NCI-H1417 (cell line): ENCODE data around the gene SLC39A11.

Experiments
- DNase-seq, 3 experiments: peaks; one replicate each; lab custom pipeline; 2025; lab: John Stamatoyannopoulos, UW

SLC39A11 gene

DNA sequence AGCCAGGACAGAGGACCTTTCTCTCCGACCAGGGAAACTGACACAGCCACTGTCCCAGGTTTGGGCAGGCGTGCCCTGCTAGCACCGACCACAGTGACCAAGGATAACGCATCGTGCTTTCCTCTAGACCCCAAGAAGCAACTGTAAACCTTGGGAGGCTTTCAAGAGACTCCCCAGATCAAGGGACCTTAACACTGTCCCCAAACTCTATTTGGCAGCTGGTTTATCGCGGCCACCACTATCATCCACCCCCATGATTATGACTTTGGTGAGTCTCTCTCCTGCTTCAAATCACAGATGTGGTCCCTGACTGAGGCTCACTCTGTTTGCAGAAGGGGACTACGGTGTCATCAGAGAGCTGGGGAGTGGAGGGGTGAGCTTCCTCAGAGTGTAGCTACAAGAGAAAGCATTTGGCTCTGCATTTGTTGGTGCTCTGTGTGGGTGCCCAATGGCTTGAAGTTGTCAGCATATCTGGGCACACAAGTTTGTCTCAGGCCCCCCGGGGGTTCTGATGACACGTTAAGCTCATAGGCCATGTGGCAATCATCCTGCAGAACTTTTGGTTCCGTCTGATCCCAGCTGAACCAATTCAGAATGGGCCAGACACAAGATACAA, 408.0 kb downstream of the SLC39A11 start:
- DNase-seq: no peak

DNA sequence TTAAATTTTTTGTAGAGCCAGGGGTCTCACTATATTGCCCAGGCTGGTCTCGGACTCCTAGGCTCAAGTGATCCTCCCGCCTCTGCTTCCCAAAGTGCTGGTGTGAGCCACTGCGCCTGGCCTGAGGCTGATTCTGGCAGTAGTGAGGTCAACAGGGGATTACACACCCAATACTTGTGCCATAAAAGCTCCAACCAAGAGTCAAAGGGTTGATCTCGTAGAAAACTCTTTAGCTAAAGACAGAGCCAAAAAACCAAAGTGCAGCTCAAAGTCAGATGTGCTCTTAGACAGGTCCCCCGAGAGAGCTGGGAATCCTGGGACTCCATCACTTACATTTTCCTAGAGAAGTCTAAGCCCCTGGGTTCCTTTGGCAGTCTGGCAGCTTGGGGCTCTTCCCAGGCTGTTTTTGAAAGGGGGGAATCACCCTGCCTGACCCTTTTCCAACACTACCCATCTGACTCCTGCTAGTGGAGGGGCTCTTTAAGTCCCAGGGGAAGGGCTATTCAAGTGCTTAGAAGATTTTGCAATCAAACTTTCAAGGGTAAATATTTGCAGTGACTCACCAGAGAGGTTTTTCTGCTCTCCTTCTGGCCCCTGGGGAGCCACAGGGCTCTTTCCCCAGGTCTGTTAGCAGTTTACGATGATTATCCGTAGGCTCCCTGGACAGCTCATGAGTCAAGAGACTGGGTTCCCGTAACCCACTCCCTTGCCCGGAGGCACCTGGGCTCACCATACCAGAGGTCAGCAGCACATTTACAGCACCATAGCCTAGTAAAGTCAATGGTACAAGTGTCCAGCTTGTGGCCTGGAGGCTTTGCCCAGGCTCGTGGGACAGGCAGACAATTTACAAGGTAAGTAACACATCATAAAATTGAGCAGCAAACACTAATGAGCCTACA, 408.7 kb downstream of the SLC39A11 start:
- DNase-seq: peak in 2 of 3 experiments; percentile 28 to 55

DNA sequence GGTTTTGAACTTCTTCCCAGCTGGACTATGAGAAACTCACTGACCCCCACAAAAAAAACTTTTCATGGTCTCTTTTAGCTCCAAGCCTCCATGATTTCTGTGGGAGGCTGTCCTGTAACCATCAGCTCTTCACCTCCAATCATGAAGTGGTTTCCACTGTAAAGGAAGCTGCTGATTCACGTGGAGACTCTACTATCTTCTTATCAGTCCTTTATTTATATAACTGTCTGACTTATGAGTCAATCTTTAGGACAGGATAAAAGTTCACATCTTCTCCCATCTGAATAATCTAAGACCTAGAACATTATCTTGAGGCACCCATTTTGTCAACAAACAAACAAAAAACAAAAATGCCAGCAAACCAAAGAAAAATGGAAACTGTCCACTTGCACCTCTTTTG, 409.9 kb downstream of the SLC39A11 start:
- no peak for DNase-seq

DNA sequence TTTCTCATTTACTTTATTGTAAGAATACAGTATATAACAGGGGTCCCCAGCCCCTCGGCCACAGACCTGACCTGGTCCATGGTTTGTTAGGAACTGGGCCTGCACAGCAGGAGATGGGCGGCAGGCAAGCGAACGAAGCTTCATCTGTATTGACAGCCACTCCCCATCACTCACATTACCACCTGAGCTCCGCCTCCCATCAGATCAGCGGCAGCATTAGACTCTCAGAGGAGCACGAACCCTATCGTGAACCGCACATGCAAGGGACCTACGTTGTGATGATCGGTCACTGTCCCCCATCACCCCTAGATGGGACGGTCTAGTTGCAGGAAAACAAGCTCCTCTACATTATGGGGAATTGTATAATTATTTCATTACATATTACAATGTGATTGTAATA, 410.6 kb downstream of the SLC39A11 start:
- DNase-seq: no peak

DNA sequence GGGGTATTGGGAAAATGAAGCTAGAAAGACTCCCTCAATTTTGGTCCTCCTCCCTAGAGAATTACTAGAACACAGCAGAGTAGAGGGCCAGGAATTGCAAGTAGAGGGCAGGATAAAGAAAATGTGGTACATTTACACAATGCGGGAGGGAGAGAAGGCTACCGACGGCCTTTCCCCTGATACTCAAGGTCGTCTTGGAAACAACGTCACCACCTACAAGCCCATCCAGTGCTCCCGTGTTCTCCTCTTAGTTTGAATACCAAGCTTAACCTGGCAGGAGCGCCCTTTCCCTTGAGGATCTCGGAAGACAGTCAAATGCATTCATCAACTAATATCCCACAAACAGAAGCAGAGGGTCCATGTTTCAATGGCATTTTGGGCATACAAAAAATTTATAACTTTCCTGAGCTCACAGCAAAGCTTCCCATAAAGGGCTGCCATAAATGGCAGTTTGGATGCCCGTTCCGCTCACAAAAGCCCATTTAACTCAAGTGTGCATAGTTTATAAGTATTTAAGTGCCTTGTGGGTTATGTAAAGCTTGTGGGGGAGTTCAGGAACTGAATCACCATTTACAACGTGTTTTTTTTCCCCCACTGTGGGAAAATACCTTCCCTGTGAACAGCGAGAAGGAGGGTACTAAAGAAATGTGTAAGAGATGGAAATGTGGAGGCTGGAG, 414.6 kb downstream of the SLC39A11 start:
- peak in 1 of 3 experiments; percentile 61 for DNase-seq

DNA sequence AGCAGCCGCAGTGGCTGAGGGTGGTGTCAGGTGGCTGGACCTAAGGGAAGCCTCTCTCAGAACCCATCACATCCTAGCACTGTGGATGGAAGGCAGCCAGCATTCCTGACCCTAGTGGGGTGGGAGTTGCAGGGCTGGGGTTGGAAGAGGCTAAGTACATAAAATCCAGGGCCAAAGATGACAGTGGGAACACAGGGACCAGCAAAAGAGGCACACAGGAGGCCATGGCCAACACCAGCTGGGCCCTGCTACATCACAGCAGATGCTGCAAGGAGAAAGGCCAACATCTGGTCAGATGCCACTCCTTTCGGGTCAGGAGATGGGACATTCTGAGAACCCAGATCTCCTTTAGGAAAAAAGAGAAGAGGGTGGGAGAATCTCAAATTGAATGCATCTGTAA, 415.4 kb downstream of the SLC39A11 start:
- DNase-seq: no peak

DNA sequence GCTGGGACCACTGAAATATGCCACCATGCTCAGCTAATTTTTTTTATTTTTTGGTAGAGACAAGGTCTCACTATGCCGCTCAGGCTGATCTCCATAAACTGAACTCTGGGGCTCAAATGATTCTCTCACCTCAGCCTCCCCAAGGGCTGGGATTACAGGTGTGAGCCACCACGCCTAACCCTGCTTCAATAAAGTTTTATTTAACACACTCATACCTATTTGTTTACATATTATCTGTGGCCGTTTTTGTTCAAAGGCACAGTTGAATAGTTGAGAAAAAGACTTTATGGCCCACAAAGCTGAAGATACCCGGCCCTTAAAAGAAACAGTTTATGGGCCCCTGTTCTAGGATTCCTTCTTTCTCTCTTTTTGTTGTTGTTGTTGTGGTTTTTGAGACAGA, 419.8 kb downstream of the SLC39A11 start:
- no peak for DNase-seq

DNA sequence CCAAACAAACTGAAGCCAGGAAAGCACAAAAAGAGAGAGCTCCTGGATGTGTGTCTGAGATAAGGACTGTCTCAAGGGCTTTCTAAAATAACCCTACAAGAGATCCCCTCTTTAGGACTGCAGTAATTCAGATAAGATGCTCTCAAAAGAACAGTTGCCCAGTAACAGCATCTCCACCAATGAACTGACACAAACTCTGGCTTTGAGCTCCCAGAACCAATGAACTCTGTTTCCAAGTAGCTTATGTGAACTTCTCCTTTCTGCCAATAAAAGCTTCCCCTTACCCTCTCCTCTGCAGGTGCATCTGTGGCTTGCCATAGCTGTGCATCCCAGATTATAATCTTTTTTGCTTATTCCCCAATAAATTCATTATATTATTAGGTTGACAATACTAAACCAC, 421.5 kb downstream of the SLC39A11 start:
- peak in 1 of 3 experiments; percentile 67 for DNase-seq

DNA sequence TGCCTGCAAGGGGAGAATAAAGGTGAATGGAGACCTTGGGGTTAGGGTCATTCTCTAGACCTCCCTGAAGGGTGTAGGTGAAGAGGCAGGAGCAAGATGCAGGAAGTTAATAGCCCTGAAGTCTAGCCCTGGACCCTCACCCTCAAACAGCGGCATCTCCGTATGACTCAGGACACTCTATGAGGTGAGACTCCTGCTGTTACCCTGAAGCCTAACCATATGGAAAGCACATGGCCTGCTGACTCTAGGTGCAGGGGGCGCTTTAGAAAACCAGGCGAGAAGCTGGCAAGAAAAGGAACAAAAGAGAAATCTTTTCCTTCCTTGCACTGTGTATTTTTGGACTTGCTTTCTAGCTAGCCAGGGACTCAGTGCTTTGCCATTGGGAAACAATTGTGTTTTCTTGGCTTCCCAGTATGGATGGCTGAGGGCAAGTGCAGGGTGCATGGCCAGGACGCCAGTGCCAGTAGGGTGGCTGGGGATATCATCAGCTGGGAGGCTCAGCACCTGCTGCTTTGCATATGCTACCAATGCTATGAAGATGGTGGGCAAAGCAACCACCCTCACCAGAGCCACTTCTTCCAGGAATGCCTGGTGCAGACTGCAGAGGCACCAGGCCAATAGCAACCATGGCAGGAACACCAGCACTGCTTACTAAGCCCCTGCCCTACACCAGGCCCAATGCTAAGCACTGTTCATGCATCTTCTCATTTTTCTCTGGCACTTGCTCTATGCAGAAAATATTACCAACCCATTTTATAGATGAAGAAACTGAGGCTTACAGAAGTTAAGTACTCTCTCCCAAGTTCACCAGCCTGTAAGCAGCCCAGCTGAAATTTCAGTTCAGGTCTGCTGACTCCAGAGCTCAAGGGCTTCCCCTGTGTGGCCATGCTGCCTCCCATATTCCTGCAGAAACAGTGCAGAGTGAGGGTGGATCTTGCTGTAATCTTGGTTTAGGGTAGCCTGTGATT, 425.1 kb downstream of the SLC39A11 start:
- no peak for DNase-seq

DNA sequence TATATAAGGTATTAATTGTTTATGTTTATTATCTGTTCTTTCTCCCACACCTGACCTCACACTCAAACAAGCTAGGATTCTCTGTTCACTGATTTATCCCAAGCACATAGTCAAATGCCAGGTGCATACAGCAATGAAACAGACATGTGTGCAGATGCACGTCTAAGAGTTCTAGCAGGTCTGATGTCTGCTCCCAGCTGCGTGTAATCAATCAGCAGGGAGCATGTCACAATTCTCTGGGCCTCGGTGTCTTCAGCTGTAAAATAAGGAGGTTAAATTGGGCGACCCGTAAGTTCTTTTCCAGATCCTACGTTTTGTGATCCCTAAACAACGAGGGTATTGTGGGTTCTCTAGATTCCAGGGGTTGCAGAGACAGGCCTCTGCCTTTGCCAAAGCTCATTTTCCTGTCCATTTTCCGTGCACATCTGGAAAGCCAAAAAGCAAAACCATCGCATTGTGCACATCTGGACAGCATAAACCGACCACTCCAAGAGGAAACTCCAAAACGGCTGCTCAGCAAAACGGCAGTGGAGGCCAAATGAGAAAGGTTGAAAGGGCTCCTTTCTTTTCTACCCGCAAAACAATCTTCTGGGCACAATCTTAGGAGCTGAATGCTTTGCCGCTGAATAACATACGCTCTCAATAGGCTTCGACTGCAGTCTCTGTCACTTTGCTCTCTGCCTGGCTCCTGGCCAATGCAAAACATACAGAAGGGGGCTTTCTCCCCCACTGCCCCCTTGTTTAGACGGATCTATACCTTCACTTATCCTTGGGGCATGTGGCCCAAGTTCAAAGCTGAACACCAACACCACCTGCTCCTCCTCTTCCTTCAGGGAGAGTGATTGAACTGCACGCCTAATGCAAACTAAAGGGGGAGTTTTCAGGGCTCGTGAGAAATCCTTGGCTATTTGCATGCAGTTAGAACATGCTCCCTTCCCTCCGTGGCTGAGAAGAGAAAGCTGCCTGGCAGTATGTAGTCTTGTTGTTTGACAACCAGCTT, 426.3 kb downstream of the SLC39A11 start:
- peak; percentile 37 to 70 (median 55) for DNase-seq

DNA sequence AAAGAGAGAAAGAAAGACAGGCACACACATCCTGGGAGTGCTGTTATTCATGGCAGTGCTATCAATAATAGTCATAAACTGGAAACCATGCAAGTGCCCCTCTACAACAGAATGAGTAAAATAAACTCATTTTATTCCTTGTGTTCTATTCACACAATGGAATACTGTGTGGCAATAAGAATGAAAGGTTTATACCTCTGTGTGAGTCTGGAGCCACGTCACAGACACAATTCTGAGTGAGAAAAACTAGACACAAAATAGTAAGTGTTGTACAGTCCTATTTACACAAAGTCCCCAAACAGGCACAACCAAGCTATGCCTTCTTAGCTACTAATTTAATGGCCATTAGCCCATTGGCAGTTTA, 429.7 kb downstream of the SLC39A11 start:
- DNase-seq: no peak

DNA sequence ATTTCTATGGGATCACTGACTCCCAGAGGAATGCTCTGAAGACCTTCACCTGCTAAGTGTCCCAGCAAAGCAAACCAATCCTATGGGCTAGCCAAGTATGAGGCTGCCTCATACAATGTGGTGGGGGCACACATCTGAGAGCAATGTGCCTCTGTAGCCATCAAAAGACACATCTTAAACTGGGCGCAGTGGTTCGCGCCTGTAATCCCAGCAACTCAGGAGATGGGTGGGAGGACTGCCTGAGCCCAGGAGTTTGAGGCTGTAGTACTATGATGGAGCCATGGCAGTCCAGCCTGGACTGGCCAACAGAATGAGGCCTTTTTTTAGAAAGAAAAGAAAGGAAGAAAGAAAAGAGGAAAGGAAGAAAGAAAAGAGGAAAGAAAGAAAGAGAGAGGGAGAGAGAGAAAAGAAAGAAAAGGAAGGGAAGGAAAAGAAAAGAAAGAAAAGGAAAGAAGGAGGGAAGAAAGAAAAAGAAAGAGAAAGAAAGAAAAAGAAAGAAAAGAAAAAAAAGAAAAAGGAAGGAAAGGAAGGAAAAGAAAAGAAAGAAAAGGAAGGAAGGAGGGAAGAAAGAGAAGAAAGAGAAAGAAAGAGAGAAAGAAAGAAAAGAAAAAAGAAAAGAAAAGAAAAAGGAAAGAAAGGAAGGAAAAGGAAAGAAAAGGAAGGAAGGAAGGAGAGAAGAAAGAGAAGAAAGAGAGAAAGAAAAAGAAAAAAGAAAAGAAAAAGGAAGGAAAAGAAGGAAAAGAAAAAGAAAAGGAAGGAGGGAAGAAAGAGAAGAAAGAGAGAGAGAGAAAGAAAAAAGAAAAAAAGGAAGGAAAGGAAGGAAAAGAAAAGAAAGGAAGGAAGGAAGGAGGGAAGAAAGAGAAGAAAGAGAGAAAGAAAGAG, 430.3 kb downstream of the SLC39A11 start:
- DNase-seq: no peak

DNA sequence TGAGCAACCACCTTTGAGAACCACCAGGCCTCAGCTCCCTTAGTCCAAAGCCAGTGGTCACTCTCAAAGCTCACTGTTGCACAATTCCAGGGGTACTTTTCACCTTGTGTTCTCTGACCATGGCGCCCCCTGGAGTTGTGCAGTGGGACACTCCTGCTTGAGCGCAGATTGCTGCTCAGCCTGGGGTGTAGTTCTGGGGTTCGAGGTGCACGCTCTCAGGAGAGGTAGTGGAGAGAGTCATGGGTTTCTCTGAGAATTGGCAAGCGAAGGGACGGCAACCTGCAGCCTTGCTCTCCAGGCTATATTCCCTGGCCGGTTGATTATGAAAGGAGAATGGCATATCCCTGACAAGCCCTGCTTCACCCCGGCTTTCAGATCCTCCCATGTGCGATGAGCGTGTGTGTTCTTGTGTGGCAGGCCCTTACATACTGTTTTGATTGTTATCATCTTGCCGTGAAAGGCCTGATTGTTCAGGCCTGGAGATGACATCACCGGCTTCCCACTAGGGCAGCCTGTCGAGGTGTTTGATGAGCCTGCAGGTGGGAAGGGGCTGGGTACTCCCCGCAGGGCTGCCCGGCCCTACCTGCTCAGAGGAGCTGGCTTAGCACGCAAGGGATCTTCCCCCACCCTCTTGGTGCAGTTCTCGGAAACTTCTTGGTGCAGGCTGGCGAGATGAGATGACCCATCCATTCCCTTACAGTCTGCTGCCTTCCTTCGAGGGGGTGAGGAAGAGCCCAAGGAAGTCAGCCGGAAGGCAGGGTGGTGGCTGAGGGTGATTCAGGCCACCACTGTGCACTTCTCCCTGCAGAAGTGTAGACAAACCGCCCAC, 431.2 kb downstream of the SLC39A11 start:
- DNase-seq: peak; percentile 64 to 77 (median 66)

DNA sequence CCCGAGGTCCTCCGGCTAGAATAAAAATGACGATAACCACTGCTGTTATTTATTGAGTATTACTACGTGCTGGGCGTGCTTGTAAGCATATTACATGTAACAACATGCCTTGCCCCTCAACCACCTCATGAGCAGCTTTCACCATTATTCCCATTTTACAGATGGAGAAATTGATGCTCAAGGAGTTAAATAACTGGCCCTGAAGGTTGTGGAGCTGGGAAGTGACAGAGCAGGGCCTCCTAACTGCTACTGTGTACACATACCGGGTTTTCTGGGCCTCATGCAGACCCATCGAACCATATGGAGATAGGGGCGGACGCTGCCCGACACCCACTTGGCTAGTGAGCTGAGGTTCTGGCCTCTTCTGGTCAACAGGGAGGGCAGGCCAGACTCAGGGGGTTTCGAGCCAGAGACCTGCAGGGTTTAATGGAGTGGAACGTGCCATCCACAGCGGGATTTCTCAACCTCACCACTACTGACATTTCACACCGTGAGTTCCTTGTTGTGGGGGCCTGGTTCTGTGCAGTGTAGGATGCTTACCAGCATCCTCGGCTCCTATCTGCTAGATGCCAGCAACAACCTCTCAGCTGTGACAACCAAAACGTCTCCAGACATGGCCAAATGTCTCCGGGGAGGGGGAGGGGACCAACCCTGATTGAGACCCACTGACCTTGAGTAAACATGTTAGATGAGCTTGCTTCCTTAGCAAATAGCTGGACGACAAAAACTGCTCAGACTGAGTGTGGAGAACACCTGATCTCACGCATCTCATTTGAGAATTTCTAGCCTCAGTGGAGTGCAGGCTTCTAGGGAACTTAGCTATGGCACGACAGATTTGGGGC, 432.0 kb downstream of the SLC39A11 start:
- peak in 1 of 3 experiments; percentile 37 for DNase-seq

DNA sequence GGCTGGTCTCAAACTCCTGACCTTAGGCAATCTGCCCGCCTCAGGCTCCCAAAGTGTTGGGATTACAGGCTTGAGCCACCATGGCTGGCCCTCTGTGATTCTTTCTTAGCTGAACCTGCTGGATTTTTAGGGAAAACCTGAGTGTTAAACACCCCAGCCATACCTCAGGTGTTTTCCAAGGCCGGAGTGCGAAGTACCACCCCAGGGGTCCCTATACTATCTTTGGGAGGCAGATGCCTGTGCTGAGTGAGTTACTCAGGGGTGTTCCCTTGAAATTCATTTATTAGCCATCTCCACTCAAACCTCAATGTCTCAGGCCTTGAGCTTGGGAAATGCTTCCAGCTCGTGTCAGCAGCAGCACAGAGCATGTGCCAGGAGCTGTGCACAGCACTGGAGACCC, 432.7 kb downstream of the SLC39A11 start:
- no peak for DNase-seq

DNA sequence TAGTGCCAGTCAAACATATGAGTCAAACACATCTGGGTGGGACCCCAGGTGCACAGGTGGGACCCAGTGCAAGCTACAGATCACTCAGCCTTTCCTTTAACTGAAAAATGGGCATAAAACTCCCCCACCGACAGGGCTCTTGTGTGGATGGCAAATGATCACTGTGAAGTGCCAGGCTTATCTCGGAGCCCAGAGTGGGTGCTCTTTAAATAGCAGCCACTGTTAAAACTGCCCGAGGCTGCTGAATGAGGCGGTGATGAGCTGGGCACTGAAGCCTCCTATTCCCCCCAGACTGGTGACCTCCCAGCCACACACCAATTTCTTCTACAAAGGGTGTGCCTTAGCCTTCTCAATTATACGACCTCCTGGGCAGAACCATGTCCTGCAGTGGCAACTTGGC, 433.8 kb downstream of the SLC39A11 start:
- no peak for DNase-seq

DNA sequence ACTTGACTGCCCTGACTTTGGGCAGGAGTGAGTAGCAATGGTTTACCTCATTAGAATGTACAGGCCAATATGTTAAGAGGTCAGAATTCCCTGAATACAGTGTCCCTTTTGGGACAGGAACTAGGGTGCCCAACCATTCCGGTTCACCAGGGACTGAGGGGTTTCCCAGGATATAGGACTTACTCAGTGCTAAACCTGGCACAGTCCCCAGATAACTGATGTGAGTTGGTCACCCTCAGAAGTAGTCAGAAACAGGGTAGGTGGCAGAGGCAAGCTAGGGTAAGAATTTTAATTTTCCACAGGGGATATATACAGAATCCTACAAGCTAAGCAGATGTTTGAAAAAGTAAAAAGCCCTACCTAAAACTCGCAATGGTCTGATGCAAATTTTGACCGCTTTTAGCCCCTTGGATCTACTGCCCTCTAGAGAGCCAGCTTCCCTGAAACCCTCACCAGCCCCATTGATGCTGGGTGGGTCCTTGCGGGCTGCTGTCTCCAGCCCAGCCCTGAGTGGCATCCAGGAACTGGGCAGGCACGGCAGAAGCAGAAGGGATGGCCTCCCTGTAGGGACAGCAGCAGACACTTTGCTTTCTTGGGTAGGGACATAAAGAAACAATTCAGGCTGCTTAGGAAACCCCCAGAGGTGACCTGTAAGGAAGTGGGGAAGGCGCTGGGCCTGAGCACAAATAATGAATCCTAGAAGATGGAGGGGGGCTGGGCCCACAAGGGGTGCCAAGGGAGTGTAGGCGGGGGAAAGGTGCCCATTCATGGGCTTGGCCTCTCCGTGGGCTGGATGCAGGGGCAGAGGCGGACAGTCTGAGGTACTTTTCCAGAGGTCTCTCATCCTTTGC, 434.8 kb downstream of the SLC39A11 start:
- no peak for DNase-seq
